GM19452 (cell line): ENCODE data around the gene PI16.
A peak's percentile ranks its signal among the peaks of the same experiment; 100 is the strongest.

ENCODE experiments used
- ATAC-seq: cut with Tn5 transposase; IDR thresholded peaks from one replicate; pipeline ENCODE4 v1.9.1; 2021; ENCODE audit not compliant: unreplicated experiment

PI16 gene, protein sequence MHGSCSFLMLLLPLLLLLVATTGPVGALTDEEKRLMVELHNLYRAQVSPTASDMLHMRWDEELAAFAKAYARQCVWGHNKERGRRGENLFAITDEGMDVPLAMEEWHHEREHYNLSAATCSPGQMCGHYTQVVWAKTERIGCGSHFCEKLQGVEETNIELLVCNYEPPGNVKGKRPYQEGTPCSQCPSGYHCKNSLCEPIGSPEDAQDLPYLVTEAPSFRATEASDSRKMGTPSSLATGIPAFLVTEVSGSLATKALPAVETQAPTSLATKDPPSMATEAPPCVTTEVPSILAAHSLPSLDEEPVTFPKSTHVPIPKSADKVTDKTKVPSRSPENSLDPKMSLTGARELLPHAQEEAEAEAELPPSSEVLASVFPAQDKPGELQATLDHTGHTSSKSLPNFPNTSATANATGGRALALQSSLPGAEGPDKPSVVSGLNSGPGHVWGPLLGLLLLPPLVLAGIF

DNA sequence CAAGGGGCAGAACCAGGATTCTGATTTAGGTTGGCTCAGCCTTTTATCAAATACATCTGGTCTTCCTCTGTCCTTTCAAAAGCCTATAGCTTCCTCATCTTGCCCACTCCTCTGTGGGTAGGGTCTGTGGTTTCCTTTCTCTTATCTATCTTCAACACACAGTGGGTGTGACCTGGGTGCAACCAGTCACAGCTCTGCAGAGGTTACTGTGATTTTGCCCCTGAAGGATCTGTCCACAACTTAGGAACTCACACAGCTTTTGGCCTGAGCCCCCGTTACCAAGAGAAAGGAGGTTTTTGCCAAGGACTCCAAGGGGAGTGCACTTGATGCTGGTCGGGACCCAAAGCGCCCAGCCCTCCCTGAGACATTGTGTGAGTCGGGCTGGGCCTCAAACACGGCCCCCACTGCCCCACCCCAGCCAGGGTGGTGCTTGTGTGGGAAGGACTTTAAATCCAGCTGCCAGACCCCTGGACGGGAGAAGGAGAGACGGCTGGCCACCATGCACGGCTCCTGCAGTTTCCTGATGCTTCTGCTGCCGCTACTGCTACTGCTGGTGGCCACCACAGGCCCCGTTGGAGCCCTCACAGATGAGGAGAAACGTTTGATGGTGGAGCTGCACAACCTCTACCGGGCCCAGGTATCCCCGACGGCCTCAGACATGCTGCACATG, at the start of gene PI16:
Gene PI16, plus strand, starts transcription at position 477 of the 670 bp plus-strand sequence. Its CDS starts 23 bp downstream, at position 500.
- ATAC-seq: no peak

DNA sequence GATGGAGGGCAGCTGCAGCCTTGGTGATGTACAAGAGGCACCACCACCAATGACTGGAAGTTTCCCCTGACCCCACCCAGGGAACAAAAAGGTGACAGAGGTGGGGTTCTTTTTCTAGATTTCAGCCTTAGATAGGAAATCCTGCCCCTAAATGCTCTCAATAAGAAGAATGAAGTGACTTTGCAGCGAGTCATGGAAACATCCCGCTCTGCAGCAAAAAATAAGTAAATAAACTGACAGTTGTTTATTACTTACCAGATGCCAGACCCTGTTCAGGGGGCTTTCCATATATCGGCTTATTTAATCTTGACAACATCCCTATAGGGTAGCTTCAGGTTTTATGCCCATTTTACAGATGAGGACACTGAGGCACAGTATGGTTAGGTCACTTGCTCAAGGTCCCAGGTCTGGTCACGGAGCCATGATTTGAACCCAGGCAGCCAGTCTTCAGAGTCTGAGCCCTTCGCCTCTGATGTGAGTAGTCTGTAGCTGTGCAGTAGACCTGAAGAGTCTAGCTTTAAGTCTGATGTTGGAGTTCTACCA, 49.6 kb upstream of the PI16 start:
- ATAC-seq: no peak

DNA sequence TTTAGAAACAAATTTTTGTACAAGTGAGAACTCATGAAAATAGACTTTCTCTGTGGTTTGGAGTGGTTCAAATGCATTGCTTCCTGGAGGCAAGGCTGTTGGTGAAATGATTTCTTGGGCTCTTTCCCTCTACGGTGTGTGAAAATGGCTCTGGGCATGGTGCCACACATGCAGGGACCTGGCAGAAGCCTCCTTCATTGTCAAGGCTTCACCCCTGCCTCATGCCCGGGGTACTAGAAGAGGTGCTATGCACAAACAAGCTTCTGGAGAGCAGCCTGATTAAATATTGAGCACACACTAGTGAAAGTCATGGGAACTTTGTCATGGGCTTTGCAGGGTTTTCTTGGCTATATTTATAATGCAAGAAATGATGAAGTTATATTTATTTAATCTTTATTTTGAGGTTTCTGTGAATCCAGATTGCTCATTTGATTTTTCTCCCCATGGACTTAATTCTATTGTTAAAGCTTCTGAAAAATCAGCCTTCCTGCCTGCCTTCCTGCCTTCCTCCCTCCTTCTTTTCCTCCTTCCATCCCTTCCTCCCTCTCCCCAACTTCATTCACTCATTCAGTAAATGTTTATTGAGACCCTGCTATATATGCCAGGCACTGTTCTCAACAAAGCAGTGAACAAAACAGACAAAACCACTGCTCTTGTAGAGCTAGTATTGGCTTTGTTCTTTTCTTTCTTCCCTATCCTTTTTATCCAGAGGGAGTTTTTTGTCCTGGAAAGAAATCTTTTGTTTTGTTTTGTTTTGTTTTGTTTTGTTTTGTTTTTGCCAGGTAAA, 47.8 kb upstream of the PI16 start:
- ATAC-seq: no peak

DNA sequence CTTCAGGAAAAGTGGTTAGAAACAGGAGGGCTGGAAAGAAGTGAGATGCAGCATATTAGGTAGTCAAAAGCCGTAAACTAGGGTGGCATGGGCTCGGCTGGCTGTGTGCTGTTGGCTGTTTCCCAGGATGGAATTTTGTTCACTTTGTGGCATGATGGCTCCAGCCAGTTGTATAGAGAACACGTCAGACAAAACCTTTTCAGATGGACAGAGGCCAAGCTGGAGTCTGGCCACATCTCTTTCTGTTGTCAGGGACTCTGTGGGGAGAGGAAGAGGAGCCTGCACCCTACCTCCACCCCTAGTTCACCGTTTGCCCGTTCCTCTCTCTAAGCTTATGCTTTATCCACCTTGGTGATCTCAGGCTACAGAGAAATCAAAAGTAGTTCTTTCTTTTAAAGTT, 46.8 kb upstream of the PI16 start:
- no peak for ATAC-seq

DNA sequence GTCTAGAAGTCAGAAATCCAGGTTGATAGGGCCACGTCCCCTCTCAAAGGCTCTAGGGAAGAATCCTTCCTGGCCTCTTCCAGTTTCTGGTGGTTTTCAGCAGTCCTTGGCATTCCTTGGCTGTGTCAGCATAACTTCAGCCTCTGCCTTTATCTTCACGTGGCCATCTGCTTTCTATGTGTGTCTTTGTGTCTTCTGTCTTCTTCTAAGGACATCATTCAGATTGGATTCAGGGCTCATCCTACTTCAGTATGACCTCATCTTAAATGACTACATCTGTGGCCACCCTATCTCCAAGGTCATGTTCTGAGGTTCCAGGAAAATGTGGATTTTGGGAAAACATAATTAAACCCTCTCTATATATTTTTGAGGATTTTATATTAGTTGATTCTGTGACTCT, 45.8 kb upstream of the PI16 start:
- ATAC-seq: no peak

DNA sequence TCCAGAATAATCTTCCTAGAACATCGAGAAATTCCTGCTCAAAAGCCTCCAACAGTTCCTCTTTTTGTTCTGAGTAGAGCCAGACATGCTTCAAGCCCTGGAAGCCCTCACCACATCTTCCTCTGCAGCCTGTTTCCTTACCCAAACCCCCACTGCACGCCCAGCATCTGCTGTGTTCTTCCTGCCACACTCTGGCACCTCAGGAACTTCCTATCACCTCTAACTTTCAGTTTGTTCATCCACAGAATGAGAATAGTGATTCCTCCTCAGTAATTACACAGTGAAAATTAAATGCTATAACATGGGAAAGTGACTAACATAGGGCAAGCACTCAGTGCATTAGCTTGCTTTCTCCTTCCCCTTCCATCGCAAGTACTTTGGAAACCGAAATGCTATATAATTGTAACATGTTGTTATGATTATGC, 42.5 kb upstream of the PI16 start:
- peak; percentile 28 for ATAC-seq

DNA sequence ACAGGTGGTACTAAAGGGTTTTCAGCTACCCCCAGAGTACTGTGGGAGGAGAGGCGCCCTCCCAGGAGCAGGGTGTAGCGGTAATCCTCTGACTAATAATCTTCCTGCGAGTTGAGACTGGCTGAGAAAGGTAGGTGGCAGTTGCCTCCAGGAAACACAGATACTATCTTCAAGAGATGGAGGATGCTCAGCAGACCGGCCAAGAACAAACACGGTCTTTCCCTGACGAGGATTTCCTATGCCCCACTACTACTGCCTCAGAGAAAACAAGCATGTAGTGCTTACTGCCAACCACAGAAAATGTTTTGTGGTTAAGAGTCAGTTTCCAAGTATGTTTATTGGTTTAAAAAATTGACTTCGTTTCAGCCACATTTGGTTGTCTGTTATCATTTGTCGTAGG, 42.0 kb upstream of the PI16 start:
- peak; percentile 85 for ATAC-seq

DNA sequence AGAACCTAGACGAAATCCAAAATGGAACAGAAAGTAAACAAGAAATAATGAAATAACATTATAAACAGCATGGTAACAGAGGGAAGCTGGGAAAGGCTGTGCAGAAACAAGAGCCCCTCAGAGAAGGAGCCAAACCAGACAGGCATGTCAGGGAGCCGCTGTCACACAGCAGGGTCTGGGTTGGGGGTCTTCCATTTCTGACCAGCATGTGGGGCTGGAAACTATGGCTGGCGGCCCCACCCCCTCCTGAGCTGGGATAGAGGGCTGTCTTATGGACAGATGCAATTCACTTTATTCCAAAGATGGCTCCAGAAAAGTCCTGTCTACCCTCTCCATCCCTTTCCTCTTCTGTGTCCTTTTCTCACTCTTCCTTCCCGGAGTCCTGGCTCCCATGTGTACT, 41.5 kb upstream of the PI16 start:
- ATAC-seq: no peak

DNA sequence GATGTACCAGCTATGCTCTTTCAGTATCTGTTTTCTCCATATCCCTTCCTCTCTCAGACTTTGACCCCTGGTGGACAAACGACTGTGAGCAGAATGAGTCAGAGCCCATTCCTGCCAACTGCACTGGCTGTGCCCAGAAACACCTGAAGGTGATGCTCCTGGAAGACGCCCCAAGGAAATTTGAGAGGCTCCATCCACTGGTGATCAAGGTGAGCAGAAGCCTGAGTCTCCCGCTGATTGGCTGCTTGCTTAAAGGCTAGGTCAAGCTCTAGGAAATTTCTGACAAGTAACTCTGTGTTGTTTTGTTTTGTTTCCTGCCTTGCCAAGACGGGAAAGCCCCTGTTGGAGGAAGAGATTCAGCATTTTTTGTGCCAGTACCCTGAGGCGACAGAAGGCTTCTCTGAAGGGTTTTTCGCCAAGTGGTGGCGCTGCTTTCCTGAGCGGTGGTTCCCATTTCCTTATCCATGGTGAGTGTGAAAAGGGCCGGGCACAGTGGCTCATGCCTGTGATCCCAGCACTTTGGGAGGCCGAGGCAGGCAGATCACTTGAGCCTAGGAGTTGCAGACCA, 40.2 kb upstream of the PI16 start:
- ATAC-seq: no peak

DNA sequence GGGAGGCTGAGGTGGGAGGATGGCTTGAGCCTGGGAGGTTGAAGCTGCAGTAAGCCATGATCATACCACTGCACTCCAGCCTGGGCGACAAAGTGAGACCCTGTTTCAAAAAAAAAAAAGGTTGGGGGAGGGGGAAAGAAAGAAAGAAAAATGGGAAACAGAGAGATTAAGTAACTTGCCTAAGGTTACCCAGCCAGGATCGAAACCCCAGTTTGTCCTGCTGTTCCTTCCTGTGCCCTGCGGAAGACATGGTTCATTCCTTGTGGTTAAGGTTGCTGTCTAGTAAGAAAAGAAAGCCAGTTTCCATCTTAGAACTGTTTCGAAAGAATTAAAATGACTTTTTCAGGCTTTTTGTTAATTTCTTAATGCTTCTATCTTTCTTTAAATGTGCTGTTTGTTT, 38.9 kb upstream of the PI16 start:
- no peak for ATAC-seq

DNA sequence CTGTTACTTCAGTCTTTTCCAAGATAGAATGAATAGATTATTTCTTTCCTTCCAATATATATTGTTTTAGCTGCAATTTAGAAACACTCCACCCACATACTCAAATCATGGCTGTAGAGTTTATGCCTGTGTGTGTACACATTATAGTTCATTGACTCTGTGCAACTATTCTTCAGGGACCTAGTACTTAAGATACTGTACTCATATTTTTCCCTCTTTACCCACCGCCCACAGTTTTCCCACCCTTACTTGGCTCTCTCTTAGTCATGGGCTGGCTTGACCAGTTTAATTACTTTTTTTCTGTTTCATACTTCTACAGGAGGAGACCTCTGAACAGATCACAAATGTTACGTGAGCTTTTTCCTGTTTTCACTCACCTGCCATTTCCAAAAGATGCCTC, 38.4 kb upstream of the PI16 start:
- no peak for ATAC-seq

DNA sequence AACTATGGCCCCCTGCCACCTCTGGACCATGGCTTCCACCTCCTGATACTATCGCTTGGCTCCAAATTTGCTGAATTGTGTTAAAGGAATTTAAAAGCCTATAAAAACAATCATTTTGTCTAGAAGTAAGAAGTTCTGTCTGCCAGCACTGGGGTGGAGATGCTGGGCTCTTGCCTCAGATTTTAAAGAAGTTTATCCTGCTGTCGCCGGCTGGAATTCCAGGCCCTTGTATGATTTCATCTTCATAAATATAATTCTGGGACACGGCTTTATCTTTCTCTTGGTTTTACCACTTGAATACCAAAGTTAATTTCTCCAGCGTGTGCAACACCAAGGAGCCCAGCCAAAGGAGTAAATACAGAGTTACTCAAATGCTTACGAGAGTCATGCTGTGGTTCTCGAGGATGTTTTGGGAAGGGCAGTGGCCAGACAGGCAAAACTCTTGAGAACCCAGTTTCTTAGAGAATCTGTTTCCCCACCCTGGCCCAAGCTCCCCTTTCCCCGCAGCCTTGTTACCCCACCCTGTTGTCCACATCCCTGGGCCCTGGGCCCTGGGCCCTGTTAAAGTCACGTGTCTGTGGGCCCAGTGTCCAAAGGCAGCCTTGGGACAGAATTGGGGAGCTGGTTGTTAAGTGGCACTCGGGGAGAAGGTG, 36.9 kb upstream of the PI16 start:
- no peak for ATAC-seq

DNA sequence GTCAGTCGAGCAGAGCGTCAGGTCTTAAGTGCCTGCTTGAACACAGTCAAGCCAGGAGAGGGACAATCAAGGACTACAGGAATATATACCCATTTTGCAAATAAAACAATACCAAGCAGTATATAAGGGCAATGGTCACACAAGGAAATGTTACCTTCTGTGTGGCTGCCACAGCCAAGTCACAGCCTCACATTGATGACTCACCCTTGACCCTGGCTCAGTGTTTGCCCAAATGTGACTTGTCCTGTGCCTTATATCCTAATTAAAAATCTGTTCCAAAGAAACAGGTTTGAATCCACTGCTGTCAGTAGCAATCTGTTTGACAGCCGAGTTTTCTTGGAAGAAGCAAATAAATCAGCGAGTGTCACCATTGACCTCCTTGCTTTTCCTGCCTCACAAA, 34.5 kb upstream of the PI16 start:
- no peak for ATAC-seq

DNA sequence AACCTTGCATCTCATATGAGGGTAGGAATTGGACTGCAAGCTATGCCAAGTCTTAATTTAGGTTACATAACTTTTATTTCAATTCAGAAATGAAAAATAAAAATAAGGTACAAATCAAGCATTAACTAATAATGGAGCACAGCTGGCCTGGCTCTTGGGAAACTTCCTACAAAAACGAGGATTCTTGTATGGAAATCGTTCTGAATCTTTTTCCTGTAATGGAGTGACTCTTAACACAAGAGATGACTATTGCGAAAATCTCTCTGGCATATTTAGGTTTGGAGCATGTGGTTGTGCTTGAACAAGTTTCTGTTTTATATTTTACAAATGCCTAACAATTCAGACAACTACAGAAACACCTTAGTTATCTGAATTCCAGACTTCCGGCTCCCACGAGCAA, 34.0 kb upstream of the PI16 start:
- no peak for ATAC-seq

DNA sequence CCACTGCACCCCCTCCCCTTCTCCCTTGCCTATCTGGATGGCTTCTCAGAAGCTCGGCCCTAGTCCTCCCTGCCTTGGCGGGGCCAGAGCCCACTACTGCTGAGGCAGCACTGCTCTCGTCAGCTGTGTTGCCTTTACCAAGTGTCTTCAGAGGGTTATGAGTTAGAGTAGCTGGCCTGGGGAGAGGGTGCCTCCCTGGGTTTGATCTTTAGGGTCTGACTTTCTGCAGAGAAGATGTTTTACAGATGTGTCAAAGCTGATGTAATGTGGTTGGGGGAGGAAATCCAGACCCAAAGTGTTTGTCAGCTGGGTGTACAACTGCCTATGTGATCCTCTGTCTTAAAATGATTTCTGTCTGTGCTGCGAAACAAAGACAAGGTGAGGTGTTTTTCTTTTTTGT, 30.4 kb upstream of the PI16 start:
- ATAC-seq: no peak

DNA sequence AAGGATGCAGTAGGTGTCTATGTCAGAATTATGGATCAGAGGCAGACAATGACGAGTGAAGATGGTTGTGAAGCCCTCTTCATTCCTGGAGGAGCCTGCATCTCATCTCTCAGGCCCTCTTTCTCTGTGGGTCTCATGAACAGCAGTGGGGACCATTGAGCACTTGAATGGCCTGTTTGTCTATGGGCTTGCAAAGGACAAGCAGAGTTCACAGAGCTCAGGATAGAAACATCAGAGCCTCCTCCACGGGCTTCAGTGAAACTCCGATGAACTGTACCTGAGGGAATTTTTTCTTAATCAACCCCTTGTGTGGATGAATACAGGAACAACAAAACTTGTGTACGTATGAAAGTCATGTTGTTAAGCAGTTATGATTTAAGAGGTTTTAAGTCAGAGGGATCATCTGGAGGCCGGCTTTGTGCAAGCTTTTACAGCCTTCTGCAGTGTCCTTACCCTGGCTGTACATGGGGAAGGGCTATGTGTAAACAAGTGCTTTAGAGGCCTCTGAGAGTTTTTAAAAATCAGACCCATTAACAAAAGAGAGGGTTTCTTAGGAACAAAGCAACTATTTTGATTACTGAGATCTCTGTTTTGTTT, 29.7 kb upstream of the PI16 start:
- no peak for ATAC-seq

DNA sequence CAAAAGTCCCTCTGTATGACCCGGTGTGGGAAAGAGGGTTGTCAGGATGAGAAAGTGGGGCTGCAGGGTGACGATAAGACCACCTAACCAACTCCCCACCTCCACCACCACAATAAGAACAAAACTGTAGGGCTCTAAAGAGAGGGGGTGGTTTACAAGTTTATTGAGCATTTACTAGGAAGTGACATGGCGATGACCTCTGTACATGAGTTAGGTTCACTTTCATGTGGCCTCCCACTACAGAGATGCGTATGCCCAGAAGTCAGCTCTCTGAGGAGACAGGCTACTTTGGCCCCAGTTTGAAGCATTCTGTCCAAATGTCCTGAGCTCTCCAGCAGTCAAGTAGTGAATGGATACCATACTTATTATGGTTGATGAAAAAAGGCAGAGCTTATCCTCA, 28.7 kb upstream of the PI16 start:
- ATAC-seq: no peak

DNA sequence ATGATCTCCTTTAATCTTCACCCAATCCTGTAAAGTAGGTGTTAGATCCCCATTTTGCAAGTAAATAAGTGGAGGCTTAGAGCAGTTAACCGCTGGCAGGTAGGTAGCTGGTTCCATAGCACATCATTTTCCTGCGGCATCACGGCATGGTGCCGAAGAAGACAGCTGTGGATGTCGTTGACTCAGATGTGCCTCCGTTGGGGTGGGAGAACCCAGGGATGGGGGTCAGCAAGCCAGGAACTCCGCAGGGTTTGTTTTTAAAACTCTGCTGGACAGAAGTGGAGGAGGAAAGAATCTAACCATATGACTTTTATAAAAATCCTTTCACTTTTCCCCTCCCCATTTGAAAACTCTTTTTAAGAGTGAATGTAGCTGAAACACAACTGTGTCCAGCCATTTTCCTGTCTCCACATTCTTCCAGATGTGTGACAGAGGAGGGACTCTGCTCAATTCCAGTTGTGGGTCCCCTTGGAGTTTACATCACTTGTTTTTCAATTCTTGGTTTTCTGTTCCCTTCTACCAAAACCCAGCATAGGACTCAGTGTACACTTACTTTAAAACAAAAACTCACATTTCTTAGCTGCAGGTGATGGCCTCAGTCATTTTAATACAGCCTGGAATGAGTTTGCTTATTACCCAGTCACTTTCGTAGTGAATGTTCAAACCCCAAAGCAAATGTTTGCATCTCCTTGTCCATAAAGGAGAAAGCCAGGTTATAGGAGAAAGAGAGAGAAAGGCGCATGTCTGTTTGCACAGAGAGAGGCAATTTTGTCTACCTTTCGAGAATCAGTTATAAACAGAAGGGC, 27.6 kb upstream of the PI16 start:
- no peak for ATAC-seq
